ENCODE results near the gene PLK1. TPM values are rescaled to one million over a fixed set of nuclear protein-coding genes. Genes with fewer than 3 reads are reported as not detected.

The PLK1 gene
- total RNA-seq, 4 donors from 2014 or later, result 1.1 to 9.0 (median 3.1) TPM

- TF ChIP-seq, protein P1, sequence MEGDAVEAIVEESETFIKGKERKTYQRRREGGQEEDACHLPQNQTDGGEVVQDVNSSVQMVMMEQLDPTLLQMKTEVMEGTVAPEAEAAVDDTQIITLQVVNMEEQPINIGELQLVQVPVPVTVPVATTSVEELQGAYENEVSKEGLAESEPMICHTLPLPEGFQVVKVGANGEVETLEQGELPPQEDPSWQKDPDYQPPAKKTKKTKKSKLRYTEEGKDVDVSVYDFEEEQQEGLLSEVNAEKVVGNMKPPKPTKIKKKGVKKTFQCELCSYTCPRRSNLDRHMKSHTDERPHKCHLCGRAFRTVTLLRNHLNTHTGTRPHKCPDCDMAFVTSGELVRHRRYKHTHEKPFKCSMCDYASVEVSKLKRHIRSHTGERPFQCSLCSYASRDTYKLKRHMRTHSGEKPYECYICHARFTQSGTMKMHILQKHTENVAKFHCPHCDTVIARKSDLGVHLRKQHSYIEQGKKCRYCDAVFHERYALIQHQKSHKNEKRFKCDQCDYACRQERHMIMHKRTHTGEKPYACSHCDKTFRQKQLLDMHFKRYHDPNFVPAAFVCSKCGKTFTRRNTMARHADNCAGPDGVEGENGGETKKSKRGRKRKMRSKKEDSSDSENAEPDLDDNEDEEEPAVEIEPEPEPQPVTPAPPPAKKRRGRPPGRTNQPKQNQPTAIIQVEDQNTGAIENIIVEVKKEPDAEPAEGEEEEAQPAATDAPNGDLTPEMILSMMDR (IDR thresholded peaks at IDR 0.05; ENCODE audit: low read depth), result no peak
These were observed 36.4 kb upstream of the PLK1 start for GRCh38 chr16:23642246-23642774.

GRCh38 chr16:23650674-23651416 is 27.8 kb upstream of the PLK1 start:
- TF ChIP-seq, protein P1 (IDR thresholded peaks at IDR 0.05; ENCODE audit: low read depth), result no peak

- TF ChIP-seq, protein P1 (IDR thresholded peaks at IDR 0.05; ENCODE audit: low read depth), result no peak
These were observed 26.7 kb upstream of the PLK1 start for GRCh38 chr16:23651943-23652468.

GRCh38 chr16:23663918-23664317 is 14.8 kb upstream of the PLK1 start:
- TF ChIP-seq, protein P1 (IDR thresholded peaks at IDR 0.05; ENCODE audit: low read depth), result no peak

DNA sequence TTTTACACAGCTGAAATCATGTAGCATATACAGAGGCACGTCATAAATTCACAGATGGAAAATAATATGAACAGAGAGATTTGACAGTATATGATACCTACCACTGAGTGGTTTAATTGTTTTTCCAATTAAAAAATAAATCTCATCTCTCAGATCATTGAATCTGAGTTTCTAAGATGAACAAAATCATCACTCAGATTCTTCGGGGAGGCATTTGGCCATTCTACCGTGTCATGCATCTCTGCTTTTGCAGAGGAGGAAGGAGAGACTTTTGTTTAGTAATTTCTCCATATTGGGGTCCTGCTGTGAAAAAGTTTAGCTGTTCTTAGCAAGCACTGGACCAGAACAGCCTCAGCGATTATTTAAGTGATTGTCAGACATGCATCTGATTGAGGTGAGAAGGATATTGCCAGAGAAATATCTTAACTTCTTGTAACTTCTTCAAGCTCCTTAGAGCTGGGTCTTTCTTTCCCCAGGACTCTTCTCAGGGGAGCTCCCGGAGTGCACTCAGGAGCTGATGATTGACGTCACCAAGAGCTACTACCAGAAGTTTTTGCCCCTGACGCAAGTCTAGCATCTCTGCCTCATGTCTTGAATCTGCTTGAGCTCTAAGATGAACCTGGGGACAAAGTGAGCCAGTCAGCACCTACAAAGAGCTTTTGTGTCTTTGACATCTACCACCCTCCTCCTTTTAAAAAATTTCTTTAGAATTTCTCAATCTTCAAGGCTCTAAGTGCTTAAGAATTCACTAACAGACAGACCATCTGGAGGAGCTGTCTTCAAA is 11.9 kb upstream of the PLK1 start:
- TF ChIP-seq, protein P1 (IDR thresholded peaks at IDR 0.05; ENCODE audit: low read depth), result no peak

DNA sequence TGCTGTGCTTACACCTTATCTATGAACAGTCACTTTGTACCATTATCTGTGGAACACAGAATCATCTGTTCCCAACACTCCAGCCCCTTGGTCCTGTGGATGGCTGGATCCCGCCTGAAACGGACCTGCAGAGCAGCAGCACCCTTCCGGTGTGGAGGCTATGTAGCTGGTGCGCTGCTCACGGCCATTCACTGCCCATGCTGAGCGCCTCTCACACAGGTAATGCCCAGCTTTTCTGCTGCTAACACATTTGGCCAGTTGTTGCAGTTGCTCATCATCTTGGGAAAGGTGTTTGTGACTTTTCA is 11.4 kb upstream of the PLK1 start:
- TF ChIP-seq, protein P1 (IDR thresholded peaks at IDR 0.05; ENCODE audit: low read depth), result no peak

DNA sequence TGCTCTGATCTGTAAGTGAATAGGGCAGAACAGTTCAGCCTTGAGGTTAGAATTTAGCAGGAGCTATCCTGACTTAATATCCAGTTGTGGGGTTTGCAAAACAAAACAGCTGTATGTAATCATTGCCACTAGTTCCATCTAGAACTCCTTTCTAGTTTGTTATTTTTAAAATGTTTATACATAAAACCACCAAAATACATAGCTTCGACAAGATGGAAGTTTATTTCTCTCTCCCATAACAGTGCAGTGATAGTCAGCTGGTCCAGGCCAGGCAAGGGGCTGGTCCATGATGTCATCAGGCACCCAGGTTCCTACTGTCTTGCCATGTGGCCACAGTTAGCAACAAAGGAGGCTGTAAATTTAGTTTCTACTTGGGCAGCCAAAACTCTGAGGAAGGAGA is 10.5 kb upstream of the PLK1 start:
- TF ChIP-seq, protein P1 (IDR thresholded peaks at IDR 0.05; ENCODE audit: low read depth), result no peak
